NOMO-1 (cell line): Measurements from ENCODE around the gene CYP19A1.
"Not testable (repeated sequence)": the region's sequence is repeated elsewhere in the genome, so short reads cannot be mapped to it uniquely, and the experiment has no call there.

ENCODE experiments used
- DNase-seq, 2 experiments: peaks; one replicate each; lab custom pipeline; 2025; ENCODE audit not compliant: unreplicated experiment in 2 of 2; lab: John Stamatoyannopoulos, UW

The CYP19A1 gene

DNA sequence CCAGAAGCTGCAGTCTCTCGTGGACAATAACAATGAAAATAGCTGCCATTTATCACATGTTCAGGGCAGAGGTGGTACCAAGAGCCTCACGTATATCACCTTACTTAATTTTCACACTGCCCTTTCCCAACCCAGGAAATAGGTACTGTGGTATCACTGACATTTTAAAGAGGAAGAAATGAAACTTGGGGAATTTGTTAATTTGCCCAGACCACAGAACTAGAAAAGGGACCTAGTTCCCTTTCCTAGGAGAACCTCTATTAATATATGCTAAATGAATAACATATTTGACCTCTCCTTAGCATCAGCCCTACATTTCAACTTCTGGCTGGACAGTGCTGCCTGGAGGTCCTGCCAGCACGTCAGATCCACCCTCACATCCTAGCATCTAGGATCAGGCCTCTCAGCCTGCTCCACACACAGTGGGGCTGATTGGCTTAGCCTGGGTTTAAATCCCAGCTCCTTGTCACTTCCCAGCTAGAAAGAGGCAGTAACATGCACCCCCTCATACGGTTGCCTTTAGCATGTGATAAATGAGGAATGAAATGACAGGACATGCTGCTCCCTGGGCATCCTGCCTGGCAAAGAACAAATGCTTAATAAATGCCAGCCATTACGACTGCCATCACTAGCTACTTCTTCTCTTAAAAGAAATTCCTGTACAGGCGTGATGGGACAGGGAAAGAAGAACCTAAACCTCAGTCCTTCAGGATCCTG lies 148.6 kb downstream of the CYP19A1 start:
- peak; percentile 31 to 60 for DNase-seq

DNA sequence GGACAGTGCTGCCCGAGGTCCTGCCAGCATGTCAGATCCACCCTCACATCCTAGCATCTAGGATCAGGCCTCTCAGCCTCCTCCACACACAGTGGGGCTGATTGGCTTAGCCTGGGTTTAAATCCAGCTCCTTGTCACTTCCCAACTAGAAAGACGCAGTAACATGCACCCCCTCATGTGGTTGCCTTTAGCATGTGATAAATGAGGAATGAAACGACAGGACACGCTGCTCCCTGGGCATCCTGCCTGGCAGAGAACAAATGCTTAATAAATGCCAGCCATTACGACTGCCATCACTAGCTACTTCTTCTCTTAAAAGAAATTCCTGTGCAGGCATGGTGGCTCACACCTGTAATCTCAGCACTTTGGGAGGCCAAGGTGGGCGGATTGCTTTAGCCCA lies 149.6 kb downstream of the CYP19A1 start:
- DNase-seq: not testable (repeated sequence)

DNA sequence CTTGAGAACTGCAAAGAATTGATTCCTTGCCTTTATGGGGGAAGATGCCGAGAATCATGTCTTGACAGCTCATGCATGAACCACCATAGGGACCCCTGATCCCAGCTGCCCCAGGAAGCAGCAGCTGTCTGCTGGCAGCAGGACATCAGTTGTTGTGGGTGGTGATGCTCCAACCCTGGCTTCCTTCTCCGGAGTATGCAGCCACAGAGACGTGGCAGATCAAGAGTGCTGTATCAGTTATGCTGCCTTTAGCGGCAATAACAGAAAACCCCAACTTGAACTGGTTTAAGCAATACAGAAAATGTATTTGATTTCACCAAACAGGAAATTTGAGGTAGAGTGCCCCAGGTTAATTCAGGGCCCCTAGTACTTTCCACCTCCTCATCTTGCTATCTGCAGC lies 151.5 kb downstream of the CYP19A1 start:
- DNase-seq: no peak

DNA sequence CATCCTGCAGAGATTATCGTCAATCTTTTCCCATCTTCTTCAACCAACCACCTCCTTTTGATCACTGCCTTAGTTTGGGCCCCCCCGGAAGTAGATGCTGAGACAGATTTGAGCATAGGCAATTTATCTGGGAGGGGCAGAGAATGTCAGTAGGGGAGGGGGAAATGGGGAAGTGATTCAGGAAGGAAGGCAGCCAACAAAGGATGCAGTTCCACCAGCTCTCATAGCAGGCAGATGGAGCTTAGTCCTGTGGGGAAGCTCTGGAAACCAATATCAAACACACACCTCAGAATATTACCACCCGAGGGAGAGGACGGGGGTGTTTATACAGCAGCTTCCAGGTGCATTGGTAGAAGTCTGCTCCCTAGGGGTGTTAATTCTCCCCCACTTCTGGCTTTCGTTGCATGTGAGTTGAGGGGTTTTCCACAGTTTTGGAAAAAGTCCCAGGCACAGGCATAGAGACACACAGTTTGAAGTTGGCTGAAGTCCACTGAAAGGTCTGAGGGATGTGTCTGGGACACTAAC lies 152.2 kb downstream of the CYP19A1 start:
- peak; percentile 3 to 21 for DNase-seq

DNA sequence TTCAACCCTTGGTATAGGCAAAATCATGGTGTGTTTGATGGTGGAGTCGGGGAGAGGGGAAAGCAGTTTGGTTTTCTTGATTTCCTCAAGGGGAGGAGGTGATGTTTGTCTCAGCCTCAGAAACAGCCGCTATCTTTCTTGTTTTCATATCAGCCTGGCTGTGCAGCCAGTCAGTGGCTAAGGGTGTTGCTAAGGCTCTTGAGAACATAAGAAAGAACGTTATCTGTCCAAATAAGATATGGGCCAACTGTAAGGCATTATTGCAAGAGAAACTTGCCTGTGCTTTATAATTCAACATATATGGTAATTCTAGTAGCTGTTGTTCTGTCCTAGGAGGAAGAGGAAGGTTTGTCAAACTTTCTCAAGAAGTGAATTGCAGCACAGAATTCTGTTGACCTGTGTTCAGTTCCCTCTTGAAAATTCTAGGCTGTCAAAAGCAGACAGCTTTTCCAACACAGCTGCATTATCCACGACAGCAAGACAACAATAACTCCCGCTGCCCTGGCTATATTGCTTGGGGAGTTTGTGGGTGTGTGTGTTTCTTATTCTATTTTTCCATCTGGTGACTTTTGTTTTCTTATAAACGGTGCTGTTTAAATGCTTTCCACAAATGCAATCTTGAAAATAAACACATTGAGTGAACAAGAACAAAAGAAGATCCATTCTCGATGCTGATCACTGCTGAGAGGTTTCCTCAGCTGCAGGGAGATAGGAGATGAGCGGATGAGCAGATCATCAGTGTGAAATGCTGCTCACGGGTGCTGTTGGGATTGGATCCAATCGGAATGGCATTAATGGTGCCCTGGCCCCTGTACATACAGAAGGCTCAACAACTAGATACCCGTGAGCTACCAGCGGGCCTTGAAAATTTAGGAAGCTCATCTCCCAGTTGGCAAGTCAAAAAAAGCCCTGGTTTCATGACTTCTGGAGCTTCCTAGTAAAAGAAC lies 152.9 kb downstream of the CYP19A1 start:
- DNase-seq: peak; percentile 61 to 73

DNA sequence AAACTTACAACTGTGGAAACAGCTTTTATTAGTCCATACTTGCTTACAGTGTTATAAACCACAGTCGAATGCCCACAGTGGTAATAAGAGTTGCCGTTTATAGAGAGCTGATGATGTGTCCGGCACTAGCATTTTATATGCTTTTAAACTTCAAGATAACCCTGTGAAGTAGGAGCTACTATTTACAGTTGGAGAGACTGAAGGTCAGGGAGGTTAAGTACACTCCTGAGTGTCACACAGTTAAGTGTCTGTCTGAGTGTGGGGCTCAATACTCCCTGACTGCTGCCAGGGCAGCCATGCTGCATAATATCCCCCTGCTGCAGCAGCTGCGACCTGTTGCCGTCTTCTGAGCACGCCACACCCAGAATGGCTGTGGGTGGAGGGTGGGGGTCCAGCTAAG lies 153.8 kb downstream of the CYP19A1 start:
- DNase-seq: no peak

DNA sequence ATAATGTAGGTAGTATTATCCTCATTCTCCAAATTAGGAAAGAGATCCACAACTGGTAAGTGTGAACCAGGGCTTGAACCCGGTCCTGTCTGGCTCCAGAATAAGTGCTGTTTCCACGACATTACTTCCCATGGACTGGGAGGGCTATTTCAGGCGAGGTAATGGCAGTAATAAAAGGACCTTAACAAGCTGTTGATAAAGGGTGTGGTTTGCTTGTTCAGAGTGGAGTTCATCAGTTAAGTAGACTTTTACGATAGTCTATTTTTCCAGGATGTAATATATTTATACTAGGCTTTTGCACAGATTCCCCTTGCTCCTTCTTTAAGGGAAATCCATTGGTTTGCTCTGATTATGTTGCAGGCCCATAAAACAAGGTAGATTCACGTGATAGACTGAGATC lies 155.3 kb downstream of the CYP19A1 start:
- DNase-seq: no peak

DNA sequence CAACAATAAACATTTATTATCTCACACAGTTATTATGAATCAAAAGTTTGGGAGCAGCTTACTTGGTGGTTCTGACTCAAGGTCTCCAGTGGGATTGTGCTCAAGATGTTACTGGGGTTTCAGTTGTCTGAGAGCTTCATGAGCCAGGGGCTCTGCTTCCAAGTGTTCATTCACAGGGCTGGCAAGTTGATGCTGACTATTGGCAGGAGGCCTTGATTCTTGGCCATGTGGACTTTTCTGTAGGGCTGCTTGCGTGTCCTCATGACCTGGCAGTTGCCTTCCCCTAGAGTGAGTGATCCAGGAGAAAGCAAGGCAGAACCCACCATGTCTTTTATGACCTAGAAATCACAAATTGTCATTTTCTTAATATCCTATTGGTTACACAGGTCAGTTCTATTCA lies 156.5 kb downstream of the CYP19A1 start:
- no peak for DNase-seq

DNA sequence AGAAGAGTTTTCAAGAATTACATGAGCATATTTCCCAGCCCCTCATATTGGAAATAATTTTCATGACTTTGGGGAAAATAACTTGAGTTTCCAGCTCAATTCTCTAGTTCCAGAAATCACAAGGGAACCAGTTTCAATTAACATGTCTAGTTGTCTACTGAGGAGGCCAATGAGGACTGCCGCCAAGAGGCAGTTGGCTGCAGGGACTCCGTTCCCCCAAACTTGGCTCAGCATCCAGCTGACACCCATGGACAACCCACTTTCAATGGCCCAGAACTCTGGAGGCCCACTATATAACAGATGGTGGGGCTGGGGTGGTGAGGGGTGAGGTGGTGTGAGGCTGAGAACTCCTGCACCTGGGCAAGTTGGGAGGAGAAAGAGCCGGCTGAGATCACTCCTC lies 157.2 kb downstream of the CYP19A1 start:
- DNase-seq: no peak

DNA sequence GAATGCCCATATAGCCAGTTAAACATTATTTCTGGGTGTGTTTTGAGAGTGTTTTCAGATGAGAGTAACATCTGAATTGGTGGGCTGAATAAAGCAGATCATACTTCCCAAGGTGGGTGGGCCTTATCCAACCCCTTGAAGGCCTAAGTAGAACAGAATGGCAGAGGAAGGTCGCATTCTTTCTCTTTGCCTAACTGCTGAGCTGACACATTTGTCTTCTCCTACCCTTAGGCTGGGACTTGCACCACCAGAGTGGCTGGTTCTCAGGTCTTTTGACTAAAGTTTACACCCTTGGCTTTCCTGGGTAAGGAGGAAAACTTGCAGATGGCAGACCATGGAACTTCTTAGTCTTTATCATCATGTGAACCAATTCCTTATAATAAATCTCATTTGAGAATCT lies 157.9 kb downstream of the CYP19A1 start:
- DNase-seq: no peak

DNA sequence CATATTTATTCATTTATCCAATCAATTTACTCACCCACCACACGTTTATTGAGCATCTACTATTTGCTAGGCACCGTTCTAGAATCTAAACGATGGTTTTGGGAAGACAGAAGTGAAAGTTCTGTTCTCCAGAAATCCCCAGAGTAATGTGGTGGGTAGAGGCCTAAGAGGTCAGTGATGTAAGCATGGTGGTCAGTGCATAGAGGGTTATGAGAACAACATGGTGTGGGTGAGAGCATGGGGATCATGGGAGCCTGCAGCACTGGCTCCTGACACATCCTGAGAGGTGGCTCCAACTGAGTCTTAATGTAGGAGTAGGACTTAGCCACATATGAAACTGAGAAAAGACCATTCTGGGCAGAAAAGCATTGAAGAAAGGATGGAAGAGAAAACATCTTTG lies 158.4 kb downstream of the CYP19A1 start:
- peak; percentile 7 to 42 for DNase-seq

DNA sequence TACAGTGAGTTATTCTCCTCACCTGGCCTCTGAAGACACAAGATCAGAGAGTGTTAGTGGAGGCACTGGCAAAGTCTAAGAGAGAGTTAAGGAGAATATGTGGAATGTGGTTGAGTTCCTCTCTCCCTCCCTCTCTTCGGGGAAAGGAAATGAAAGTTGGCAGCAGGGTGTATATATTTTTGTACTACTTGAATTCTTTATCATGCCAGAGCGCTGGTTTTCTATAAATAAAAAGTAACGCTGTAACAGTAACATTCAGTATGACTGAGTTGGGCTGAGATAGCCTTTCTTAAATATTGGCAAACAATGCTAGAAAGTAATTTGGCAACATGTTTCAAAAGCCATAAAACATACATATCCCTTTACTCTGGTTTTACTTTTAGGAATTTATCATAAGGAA lies 166.2 kb downstream of the CYP19A1 start:
- no peak for DNase-seq

DNA sequence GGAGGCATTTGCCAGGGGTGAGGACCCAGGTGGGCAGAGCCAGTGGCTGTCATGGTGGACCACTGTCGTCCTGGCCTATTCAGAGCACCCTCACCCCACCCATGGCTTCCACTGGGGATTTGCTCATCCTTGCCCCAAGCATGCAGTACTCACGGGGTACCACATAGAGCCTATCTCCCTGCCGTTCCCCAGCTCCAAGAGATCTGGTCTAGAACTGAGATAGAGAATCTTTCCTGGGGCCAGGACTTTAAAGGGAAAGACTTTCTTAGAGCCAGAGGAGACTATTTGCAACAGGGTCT lies 166.8 kb downstream of the CYP19A1 start:
- no peak for DNase-seq

DNA sequence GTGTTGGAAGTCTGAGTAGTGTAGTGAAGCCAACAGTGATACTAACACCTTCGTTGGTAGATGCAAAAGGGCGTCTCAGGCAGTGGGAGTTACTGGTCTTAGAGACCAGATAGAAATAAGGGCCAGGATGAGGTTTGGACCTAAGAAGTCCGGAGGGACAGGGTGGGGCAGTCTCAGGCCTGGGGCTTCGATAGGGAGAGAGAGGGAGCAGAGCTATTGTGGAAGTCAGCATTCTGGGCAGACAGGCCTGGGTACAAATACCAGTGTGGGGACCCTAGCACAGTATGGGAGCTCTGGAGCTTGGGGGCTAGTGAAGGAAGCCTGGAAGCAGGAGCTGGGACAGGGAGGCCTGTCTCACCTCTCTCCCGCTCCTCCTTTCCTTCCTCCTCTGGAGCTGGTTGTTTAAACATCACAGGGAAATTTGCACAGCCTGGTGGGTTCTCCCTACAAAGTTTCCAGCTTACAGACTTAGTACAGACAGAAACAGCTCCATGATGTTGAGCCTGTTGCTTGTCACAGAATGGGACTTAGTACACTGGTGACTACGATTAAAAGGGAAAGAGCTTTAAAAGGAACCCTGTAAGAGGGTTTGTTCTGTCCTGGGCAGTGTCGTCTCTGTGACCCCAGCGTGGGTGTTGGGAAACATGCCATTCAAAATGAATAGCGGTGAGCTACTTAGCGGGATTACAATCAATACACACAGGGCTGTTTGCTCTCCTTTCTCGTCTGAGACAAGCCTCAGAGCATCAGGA lies 167.3 kb downstream of the CYP19A1 start:
- DNase-seq: no peak

DNA sequence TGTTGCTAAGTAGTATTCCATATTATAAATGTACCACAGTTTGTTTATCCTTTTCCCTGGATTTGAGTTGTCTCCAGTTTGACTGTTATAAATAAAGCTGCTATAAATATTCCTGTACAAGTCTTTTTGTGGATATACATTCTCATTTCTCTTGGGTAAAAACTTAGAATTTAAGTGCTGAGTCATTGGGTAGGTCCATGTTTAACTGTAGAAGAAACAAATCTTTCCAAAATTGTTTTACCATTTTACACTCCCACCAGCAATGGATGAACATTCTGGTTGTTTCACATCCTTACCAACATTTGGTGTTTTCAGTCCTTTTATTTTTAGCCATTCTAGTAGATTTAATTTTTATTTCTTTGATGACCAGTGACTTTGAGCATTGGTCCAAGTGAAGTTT lies 169.7 kb downstream of the CYP19A1 start:
- no peak for DNase-seq

DNA sequence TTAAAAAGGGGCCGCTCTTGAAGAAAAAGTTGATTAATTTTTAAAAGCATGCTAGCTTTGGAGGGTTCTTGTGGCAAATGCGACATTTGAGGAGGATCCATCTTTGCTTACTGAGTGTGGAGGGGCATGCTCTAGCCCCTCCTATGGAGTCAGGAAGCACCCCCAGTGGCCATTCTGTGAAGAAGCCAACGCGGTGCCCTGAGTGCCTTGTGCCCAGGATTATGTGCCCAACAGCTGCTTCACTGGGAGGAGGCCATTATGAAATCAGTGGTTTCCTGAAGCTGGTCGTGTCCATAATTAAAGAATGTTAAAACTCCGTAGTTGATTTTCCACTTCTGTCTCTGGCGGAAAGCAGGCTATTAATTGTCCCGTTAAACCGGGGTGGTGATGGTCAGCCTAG lies 174.6 kb downstream of the CYP19A1 start:
- DNase-seq: peak; percentile 3 to 28

DNA sequence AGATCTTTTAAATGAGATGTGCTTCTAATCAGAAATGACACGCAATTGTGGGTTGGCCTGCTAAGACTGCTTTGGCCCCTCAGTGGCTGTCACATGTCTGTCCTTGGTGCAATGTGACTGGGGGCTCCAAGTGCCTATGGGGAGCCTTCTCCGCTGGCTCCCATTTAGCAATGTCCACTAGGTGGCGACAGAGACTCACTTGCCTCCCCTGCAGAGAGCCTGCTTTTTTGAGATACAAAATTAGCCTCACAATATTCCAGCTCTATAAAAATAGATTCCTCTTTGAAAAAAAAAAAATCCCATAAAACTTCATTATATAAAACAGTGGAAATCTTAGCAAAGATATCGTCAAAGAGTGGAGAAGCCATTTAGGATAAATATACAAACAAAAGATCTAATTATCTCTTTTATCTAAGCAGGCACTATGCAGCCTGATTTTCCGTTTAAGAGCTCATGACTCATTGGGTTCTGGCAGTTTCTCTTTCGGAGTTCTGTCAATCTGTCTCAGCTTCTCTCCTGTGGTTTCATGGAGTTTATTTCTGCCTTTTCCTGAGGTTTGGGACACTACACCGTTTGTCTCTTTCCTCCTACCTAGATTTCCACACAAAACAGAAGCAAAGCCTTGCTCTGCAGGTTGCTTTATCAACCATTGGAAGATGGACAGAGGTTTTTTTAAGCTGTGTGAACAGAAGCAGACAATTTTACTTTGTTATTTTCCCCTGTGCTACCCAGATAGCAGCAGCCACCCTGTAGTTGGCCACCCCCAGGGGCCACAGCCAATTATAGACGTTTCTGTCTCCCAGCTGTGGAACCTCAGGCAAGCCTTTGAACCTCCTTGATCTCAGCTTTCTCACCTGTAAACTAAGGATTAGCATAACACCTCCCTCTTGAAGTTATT lies 175.3 kb downstream of the CYP19A1 start:
- peak; percentile 48 to 85 for DNase-seq

DNA sequence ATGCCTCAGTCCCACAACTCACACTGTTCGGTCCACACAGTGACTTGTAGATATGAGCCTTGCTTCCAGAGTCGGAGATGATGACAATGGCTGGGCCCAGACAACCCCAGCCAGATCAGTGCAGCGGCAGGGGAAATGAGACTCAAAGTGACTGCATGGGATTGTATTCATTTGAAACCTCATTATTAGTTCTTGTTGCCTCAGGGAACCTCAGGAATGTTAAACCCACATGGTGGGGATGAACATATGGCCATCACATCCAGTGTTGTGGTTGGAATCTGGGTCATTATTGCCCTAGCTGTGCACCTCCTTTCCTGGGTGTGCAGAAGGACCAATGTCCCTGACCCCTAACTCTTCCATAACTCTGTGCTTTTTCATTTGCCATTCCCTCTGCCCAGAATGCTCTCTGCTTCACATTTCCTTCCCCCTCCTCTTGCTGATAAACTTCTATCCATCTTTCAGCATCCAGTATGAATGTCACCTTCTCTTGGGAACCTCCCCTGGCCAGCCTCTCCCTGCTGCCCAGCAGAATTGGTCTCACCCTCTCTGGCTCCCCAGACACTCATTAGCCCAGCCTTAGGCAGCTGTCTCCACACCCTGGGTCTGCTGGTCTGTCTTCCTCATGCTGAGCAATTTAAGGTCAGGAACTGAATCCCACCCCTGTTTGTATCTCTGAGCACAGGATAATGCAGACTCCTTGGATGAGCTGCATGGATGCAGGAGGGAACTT lies 176.7 kb downstream of the CYP19A1 start:
- DNase-seq: no peak

DNA sequence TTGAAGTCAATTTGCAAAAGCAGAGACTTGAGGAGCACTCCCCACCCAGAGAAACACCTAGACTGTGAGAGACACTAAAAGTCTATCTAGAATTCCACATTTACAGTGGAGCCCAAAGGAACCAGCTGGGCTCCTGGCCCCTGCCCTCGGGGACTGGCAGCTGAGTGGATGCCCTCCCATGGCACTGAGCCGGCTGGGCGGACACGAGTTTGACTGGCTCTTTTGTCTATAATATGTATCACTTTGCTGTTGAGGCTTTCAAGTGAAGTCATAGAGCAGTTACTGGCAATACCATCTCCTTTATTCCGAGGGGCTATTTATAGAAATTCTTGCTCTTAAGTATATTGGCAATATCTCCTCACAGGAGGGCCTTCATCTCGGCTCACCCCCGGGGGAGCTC lies 177.9 kb downstream of the CYP19A1 start:
- DNase-seq: no peak
